Left ventricle myocardium superior (tissue), 1 donor: ENCODE results near the gene SLC2A9. TPM values are rescaled to one million over a fixed set of nuclear protein-coding genes. Genes with fewer than 3 reads are reported as not detected.
"Not testable (repeated sequence)": the region's sequence is repeated elsewhere in the genome, so short reads cannot be mapped to it uniquely, and the experiment has no call there.

ENCODE experiments used
- ATAC-seq: fragments of 200-7000 bp; cut with Tn5 transposase; one replicate; pipeline ENCODE4 v1.9.1; 2020; ENCODE audit warnings: mild to moderate bottlenecking, moderate library complexity
- DNase-seq: peaks from one replicate; pipeline ENCODE4 v3.0.0-alpha.2; 2020
- intact Hi-C: fragments of 100-400 bp; cut with micrococcal nuclease; formaldehyde crosslinking; loops from one replicate; pipeline ENCODE4 v1.11.0; 2022
- total RNA-seq: library from RNA; stranded (reverse); fragmentation: NEBNext Ultra II Directional; extraction: Animal tissue kit (Norgen Biotek cat#: 25700); gene quantifications from one replicate; pipeline ENCODE4 v1.2.1, GENCODE V29; 2021
- donor health status: DM: no; HTN: yes; CAD: no; lungs with severe emphysema.

The SLC2A9 gene
- total RNA-seq, 1 donor from 2014 or later, result 7.1 TPM

DNA sequence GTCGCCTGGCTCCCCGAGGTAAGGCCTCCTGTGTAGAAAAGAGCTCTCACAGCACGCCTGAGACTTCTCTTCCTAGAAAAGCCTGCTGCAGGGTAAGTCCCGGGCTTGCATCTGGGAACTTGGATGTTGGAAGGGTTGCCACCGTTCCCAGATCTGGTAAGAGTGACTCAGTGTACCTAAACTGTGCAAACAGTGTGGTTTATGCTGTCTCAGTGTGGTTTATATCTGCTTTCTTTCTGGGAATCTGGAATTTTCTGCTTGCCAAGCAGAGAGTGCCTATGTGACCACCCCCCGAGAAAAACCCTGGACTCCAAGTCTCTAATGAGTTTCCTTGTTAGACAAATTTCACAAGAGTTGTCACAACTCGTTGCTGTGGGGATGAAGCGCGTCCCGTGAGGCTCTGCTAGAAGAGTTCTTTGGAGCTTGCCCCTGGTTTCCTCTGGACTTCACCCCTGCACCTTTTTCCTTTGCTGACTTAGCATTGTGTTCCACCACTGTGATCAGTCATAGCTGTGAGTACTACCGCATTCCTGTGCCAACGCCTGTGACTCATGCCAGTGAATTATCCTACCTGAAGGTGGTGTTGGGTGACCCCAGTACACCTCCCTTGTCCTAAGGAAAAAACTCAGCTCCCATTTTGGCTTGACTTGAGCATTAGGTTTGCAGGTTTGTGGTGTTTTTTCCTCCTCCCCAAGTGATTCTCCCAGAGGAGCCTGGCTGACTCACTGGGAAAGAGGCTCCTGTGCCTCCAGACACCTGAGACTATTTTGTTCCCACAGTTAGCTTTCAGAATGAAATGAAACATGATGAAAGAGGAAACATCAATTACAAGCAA, 14.5 kb downstream of the SLC2A9 start:
- intact Hi-C loops, result no loop called here
- DNase-seq, result no peak

DNA sequence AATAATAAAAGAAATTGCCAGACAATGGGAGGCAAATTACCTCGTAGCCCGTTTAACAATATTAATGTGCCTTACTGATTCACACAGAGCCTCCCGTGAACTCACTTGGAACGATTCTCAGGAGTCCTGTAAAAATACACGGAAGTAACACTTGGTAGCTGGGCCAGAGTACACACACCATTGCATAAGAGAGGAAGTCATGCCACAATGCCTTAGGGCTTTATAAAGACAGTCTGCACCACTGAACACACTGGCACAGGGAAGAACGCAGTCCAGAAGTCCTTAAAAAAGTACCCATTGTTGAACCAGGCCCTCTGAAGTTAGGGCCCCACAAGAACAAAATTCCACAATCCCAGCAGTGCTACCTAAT, 15.1 kb downstream of the SLC2A9 start:
- ATAC-seq (peak; percentile 90), DNase-seq (no peak)
- intact Hi-C loops, result no loop called here

More for the DNA sequence above, 14.5 kb downstream of the SLC2A9 start:
- peak; percentile 20 for ATAC-seq

DNA sequence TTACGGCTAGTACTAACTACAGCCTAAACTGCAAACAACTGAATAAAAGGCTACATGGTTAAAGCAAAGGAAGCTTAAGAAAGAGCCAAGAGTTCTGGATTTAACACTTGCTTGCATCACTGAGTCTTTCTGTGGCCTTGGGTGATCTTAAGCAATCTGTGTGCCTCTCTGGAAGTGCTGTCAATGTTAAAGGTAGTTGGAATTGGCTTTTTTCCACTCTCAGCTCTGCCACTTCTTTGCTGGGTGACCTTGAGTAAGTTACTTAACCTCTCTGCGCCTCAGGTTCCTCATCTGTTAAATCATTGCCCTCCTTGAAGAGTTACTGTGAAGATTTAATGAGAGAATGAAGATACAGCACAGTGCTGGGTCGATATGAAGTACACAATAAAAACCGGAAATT, 15.7 kb downstream of the SLC2A9 start:
- intact Hi-C loops, result no loop called here
- ATAC-seq (no peak), DNase-seq (no peak)

DNA sequence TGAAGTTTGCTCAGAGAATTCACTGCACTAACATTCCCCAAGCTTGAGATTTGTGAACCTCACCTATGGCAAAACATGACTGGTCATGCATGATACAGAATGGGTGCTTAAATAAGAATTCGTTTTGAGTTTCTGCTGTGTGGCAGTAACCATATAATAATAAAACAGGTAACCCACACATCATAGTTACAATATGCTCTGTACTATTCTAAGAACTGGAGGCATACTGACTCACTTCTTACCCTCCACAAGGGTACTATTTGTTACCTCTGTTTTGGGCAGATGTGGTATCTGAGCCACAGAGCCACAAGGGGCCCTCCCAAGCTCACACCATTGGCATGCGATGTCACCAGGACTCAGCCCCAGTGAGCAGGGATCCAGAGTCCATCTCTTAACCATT, 17.6 kb downstream of the SLC2A9 start:
- no peak for ATAC-seq
- no peak for DNase-seq
- intact Hi-C loops, result no loop called here

DNA sequence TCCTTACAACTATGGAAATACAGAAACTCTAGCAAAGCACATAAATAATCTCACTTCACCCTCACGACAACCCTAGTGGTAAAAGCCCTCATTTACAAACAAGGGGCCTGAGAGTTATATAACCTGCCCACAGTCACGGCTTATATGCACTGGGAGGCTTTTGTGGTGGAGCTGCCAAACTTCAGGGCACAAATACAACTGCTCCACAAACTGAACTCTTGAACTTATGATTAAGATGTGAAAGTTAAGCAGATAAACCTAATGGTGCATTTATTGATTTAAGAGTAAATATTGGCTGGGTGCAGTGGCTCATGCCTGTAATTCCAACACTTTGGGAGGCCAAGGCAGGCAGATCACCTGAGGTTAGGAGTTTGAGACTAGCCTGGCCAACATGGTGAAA, 19.0 kb downstream of the SLC2A9 start:
- DNase-seq, result no peak
- intact Hi-C loops, result no loop called here
- ATAC-seq, result no peak

DNA sequence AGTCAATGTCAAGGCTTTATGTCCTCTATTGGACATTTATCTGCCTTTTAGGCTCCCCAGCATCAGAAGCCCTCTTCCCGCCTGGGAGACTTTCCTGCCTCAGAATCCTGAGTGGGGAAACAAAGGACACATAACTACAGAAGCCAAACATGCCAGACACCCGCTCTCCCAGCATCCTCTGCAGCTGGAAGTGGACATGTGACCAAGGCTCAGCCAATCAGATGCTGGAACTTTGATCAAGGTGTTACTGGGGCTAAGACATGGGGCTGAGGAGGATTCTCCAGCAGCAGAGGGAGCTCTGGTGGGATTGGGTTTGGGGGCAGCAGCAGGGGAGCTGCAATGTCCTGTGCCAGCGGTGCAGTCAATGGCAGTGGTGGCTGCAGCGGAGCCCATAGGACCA, 19.5 kb downstream of the SLC2A9 start:
- DNase-seq (no peak), ATAC-seq (no peak)
- intact Hi-C loops, result no loop called here

DNA sequence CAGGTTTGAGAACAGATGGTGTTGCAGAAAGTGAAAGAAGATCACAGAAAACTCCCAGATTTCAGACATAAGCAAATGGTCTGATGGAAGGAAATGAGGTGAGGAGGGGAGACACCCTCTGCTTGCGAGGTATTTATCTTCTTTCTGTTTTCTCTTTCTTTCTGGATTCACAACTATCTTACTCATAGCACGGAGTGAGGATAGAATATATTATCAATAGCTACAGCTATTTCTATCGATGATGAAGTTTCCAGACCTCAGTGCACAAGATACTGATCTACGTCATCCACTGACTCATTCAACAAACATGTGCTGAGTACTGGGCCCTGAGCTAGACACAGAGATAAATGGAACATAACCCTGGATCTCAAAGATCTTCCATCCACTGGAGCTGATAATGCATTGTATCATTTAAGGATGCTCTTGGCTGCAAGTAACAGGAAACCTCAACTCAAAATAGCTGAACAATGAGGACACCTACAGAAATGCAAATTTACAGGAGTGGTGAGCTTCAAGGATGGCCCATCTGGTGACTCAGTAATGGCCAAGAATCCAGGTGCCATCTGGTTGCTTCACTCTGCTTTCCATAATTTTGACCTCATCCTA, 21.2 kb downstream of the SLC2A9 start:
- intact Hi-C loops, result no loop called here
- DNase-seq (no peak), ATAC-seq (no peak)

DNA sequence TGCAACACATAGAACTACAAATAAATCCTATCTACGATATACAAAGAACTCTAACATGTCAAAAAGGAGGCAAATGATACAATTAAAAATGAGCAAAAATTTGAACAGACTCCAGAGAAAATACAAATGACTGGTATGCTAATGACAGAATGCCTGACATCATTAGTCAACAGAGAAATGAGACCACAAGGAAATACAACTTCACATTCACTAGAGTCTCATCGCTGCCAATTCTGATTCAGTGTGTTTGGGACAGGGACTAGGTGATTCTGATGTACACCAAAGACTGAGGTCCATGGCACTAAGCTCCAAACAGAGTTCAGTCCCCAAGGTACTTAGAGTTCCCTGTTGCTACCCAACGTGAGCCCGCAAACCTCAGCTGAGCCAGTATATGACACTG, 23.4 kb downstream of the SLC2A9 start:
- intact Hi-C loops, result no loop called here
- DNase-seq (no peak), ATAC-seq (no peak)

DNA sequence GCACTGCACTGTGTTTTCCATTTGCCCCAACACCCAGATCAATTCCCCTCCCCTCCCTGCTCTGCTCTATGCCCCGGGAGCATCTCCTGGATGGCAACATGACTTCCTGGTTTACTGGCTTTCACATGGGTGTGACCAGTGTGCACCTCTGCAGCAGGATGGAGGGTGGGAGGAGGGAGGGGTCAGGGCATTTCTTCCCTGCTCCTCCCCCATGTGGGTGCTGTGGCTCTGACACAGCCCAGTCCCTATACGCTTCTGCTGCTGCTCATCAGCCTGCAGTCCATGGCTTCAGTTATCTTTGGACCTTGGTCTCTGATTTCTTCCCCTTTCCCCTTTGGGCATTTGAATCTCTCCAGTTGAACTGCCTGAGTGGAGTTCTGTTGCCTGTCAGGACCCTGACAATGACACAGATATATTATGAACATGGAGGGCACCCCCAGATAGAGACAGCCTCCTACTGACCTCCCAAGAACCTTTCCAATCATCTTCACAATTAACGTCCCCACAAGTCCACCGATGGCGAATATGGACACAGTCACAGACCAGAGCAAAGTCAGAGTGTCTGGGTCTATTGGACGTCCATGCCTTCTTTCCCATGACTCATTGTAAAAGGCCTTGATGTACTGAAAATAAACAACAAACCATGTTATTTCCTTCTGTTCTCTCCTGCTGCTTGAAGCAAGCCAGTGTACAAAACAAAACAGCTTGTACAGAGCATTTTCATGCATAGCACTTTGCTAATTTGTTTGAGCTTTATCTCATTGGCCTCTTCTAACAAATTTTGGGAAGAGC, 24.8 kb downstream of the SLC2A9 start:
- intact Hi-C loops, result no loop called here
- DNase-seq (no peak), ATAC-seq (no peak)

DNA sequence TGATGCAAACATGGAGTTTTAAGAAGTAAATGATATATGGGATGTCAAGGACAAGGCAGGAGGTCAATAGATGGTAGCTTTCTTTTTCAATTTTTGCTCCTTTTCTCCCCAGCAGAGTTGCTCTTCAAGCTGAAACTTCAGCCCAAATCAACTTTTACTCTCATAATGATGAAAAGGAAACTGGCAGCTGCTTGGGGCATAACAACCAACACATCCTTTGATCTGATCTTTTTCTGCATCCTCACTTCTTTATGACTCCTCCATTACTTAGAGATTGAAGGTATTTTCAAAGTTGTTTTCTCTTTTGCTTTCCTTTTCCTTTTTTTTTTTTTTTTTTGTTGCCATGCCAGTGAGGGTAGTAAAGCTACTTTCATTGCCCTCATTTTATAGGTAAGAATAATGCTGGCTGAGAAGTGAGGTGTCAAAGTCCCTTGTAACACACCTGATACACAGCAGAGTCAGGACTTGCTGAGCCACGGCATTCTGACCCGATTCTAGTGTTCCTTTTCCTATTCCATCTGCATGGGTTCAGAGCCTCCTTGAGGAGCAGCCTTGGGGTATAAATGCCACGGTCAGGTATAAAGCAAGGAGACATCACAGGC, 26.9 kb downstream of the SLC2A9 start:
- DNase-seq (no peak), ATAC-seq (no peak)
- intact Hi-C loops, result no loop called here

DNA sequence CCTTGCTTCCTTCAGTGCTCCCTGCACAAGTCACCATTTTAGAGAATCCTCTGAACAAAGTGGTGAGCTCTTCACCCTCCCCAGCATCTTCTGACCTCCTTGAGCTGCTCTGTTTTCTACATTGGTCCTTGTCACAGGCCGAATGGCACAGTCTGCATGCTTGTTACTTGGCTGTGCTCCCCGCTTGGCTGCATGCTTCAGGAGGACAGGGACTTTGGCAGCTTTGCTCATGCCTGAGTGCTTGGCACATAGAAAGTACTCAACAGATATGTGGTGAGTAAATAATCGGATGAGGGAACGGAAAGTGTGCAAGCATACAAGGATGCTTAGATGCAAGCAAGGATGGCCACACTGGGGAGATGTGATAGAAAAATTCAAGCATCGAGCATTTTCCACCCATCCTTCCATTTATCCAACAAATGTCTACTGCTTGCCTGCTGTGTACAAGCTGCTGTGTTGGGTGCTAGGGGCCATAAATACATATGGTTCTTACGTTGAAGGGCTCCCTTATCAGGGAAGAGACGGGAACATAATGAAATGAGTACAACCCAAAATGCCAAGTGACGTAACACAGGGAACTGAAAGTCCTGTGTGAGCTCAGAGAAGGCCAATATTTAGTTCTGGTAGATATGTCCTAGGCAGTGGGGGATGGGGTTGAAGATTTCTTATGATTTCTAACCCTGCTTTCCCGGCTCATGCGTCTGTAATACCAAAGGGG, 31.2 kb downstream of the SLC2A9 start:
- peak; percentile 94 for ATAC-seq
- intact Hi-C loops, result no loop called here
- DNase-seq, result peak; percentile 76

DNA sequence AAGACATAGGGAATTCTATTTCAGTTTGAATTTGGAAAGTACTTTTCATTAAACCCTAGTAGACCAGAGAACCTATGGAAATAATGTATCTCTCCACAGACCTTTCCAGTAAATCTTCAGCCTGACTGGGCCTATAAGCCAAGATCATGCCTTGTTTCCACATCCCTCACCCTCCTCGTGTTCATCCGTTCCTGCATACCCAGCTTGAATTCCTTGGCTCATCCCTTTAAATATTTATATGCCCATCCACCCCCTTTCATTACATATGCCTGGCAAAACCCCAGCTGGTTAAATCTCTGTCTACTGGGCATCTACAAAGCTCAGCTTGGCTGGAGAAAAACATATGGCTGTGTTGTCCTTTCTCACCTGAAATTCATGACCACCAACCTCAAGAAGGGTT, 32.4 kb downstream of the SLC2A9 start:
- ATAC-seq, result no peak
- intact Hi-C loops, result no loop called here
- DNase-seq, result no peak

DNA sequence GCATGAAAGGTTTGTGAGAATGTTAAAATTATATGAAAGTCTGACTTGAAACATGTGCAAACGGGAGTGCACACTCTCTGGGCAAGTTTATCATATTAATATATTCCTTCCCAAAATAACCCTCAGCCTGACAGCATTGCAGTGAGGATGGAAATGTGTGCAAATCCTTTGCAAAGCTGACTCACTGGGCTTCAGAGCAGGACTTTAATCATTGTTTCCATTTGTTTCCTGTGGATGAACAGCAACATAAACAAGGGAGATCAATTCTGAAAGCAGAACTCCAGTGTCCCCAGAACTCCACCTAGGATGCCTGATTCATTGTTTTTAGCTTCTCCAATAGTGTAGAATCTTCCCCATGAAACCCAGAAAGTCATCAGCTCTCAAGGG, 32.9 kb downstream of the SLC2A9 start:
- ATAC-seq (no peak), DNase-seq (no peak)
- intact Hi-C loops, result no loop called here

DNA sequence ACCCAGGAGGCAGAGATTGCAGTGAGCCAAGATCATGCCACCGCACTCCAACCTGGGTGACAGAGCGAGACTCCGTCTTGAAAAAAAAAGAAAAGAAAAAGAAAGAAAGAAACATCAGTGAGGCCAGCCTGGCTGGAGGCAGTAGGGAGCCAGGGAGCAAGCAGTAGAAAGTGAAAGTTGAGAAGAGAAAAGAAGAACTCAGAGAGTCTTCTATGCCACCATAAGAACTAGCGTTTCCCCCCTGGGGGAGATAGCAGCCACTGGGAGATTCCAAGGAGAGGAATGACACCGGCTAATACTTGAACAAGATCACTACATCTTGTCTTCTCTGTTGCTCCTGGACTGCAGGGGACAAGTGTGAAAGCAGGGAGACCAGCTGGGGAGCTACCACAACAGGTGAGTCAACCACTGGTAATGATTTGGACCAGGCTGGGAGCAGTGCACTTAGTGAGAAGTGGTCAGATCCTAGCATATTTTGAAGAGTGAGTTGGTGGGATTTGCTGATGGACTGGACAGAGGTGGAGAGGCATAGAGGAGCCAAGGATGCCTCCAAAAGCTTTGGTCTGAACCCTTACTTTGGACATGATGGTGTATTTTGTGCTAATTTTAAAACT, 33.4 kb downstream of the SLC2A9 start:
- DNase-seq, result no peak
- intact Hi-C loops, result no loop called here
- no peak for ATAC-seq

DNA sequence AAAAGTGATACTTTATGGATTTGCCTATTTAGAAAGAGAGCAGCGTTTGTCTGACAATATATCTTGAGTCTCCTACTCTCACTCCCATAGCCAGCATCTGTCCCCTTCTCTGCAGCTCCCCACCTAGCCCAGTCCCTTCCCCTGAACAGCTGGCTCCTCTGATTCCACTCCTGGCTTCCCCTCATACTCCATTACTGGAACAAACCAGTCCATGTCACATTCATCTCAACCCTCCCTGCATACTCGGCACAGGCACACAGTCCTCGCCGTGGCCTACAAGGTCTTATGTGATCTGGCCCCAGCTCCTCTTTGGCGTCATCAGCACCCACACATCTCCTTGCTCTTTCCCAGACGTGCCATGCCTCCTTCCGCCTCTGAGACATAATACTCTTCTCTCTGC, 36.7 kb downstream of the SLC2A9 start:
- intact Hi-C loops, result no loop called here
- no peak for DNase-seq

DNA sequence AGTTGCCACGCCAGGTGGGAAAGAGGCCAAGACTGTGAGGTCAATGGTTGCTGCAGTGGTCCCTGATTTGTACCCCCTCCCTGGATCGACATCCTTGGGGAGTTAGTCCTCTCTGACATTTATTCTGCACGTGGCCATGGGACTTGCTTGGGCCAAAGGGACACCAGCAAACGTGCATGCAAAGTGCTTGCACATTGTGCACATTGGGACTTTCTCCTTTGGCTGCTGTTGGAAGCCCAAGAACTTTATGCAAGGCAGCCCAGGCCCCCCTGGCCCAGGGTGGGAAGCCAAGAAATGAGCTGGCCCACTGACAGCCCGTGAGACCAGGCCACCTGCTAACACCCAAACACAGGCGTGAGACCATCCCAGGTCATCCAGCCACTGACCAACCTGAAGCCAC, 38.1 kb downstream of the SLC2A9 start:
- intact Hi-C loops, result no loop called here
- ATAC-seq, result no peak
- DNase-seq, result no peak

More for the DNA sequence above, 36.7 kb downstream of the SLC2A9 start:
- no peak for ATAC-seq

DNA sequence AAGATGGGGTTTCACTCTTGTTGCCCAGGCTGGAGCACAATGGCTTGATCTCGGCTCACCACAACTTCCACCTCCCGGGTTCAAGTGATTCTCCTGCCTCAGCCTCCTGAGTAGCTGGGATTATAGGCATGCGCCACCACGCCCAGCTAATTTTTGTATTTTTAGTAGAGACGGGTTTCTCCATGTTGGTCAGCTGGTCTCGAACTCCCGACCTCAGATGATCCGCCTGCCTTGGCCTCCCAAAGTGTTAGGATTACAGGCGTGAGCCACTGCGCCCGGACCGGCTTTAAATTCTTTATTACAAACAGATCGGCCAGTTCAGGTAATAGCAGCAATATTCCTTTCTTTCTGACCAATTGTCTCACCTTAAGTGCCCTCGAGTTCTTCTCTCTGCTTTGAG, 39.4 kb downstream of the SLC2A9 start:
- DNase-seq, intact Hi-C loops, ATAC-seq: not testable (repeated sequence)

DNA sequence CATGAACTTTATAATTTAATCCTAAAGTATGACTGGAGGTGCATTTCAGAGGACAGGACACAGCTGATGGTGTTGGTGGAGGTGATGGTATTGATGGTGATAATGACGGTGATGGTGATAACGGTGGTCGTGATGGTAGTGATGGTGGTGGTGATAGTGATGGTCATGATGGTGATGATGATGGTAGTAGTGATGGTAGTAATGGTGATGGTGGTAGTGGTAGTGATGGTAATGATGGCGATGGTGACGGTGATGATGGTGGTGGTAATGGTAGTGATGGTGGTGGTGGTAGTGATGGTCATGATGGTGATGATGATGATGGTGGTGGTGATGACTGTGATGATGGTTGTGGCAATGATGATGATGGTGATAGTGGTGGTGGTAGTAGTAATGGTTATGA, 40.4 kb downstream of the SLC2A9 start:
- DNase-seq, result no peak
- intact Hi-C loops, result no loop called here
- no peak for ATAC-seq
